ENCODE data around the gene S100A2.

S100A2 gene

GRCh38 chr1:153568367-153569099 is 2.9 kb upstream of the S100A2 start:
- peak overlapping the region; percentile 38 for H2AK5ac ChIP-seq (ENCODE audit: low read length)
- peak overlapping the region; percentile 38 for H3K4ac ChIP-seq (ENCODE audit: low read depth, low read length)

GRCh38 chr1:153567621-153568366 is 2.1 kb upstream of the S100A2 start:
- Histone ChIP-seq H3K27me3 (ENCODE audit: insufficient read depth, low read length, poor library complexity) (no peaks in the 10 kb centered on the region), H2BK15ac (replicated peaks; ENCODE audit: low read depth) (no peak overlapping the region), H4K8ac (ENCODE audit: low read depth, low read length) (no peak overlapping the region), H3K4me2 (ENCODE audit: low read length) (no peak overlapping the region), H3K4ac (ENCODE audit: low read depth, low read length) (peak overlapping the region; percentile 38), H3K36me3 (ENCODE audit: control insufficient read depth, insufficient read depth, low read length) (no peaks in the 10 kb centered on the region), H2BK120ac (ENCODE audit: low read depth, low read length) (no peak overlapping the region), H3K79me2 (ENCODE audit: control insufficient read depth, insufficient read depth, low read length) (no peaks in the 10 kb centered on the region), H3K4me3 (ENCODE audit: low read length) (no peak overlapping the region), H3K9ac (ENCODE audit: low read length) (peak overlapping the region; percentile 54), H3K56ac (ENCODE audit: low read length) (peak overlapping the region; percentile 85), H3K27ac (ENCODE audit: low read depth, low read length) (peak overlapping the region; percentile 26), H3K23ac (ENCODE audit: low read length) (no peak overlapping the region), H2BK5ac (ENCODE audit: low read length) (peak overlapping the region; percentile 74), H2AK5ac (ENCODE audit: low read length) (peak overlapping the region; percentile 81), H3K79me1 (ENCODE audit: low read length) (no peaks in the 10 kb centered on the region), H3K18ac (ENCODE audit: low read length) (peak overlapping the region; percentile 8), H4K5ac (ENCODE audit: low read length) (no peak overlapping the region), H3K4me1 (ENCODE audit: control insufficient read depth, low read depth, low read length) (peaks cover 10% of the 10 kb centered on the region)
- DNase-seq: peak; percentile 70
- no CpG with 5 or more reads among the region's 22 CpGs for WGBS (ENCODE audit: extremely low coverage, insufficient coverage, low lambda C conversion rate)

More at GRCh38 chr1:153568367-153569099, 2.9 kb upstream of the S100A2 start:
- H3K4me3 ChIP-seq (ENCODE audit: low read length): no peak overlapping the region
- H3K79me2 ChIP-seq (ENCODE audit: control insufficient read depth, insufficient read depth, low read length): no peaks in the 10 kb centered on the region
- peak overlapping the region; percentile 31 for H2BK5ac ChIP-seq (ENCODE audit: low read length)
- H4K5ac ChIP-seq (ENCODE audit: low read length): peak overlapping the region; percentile 90
- no peak overlapping the region for H2BK15ac ChIP-seq (replicated peaks; ENCODE audit: low read depth)
- H3K9ac ChIP-seq (ENCODE audit: low read length): peak overlapping the region; percentile 58
- peak overlapping the region; percentile 41 for H3K4me2 ChIP-seq (ENCODE audit: low read length)
- no peak overlapping the region for H4K8ac ChIP-seq (ENCODE audit: low read depth, low read length)
- peak overlapping the region; percentile 85 for H3K56ac ChIP-seq (ENCODE audit: low read length)
- H3K4me1 ChIP-seq (ENCODE audit: control insufficient read depth, low read depth, low read length): peaks cover 10% of the 10 kb centered on the region
- H2BK120ac ChIP-seq (ENCODE audit: low read depth, low read length): no peak overlapping the region
- no peak overlapping the region for H3K23ac ChIP-seq (ENCODE audit: low read length)
- H3K79me1 ChIP-seq (ENCODE audit: low read length): no peaks in the 10 kb centered on the region
- H3K27ac ChIP-seq (ENCODE audit: low read depth, low read length): peak overlapping the region; percentile 26
- H3K18ac ChIP-seq (ENCODE audit: low read length): peak overlapping the region; percentile 8
- peak; percentile 96 for DNase-seq
- H3K36me3 ChIP-seq (ENCODE audit: control insufficient read depth, insufficient read depth, low read length): no peaks in the 10 kb centered on the region
- no peaks in the 10 kb centered on the region for H3K27me3 ChIP-seq (ENCODE audit: insufficient read depth, low read length, poor library complexity)
- WGBS (ENCODE audit: extremely low coverage, insufficient coverage, low lambda C conversion rate): no CpG with 5 or more reads among the region's 25 CpGs

GRCh38 chr1:153566414-153567371 is 1.0 kb upstream of the S100A2 start:
- Histone ChIP-seq H3K4ac (ENCODE audit: low read depth, low read length) (peak overlapping the region; percentile 83), H3K18ac (ENCODE audit: low read length) (peak overlapping the region; percentile 15), H2BK15ac (replicated peaks; ENCODE audit: low read depth) (no peak overlapping the region), H2BK5ac (ENCODE audit: low read length) (peak overlapping the region; percentile 92), H3K79me1 (ENCODE audit: low read length) (no peaks in the 10 kb centered on the region), H4K5ac (ENCODE audit: low read length) (no peak overlapping the region), H3K27ac (ENCODE audit: low read depth, low read length) (peak overlapping the region; percentile 60), H3K27me3 (ENCODE audit: insufficient read depth, low read length, poor library complexity) (no peaks in the 10 kb centered on the region), H3K56ac (ENCODE audit: low read length) (peak overlapping the region; percentile 84), H3K4me2 (ENCODE audit: low read length) (no peak overlapping the region), H3K36me3 (ENCODE audit: control insufficient read depth, insufficient read depth, low read length) (no peaks in the 10 kb centered on the region), H3K9ac (ENCODE audit: low read length) (peak overlapping the region; percentile 50), H4K8ac (ENCODE audit: low read depth, low read length) (no peak overlapping the region), H3K79me2 (ENCODE audit: control insufficient read depth, insufficient read depth, low read length) (no peaks in the 10 kb centered on the region), H3K23ac (ENCODE audit: low read length) (no peak overlapping the region), H2AK5ac (ENCODE audit: low read length) (peak overlapping the region; percentile 80), H3K4me3 (ENCODE audit: low read length) (no peak overlapping the region), H3K4me1 (ENCODE audit: control insufficient read depth, low read depth, low read length) (peaks cover 10% of the 10 kb centered on the region), H2BK120ac (ENCODE audit: low read depth, low read length) (no peak overlapping the region)
- no CpG with 5 or more reads among the region's 16 CpGs for WGBS (ENCODE audit: extremely low coverage, insufficient coverage, low lambda C conversion rate)
- DNase-seq: peak; percentile 99

- Histone ChIP-seq H4K5ac (ENCODE audit: low read length) (no peak overlapping the region), H3K9ac (ENCODE audit: low read length) (no peak overlapping the region), H3K27ac (ENCODE audit: low read depth, low read length) (no peak overlapping the region), H3K4ac (ENCODE audit: low read depth, low read length) (no peak overlapping the region), H2BK15ac (replicated peaks; ENCODE audit: low read depth) (no peak overlapping the region), H2BK120ac (ENCODE audit: low read depth, low read length) (no peak overlapping the region), H2BK5ac (ENCODE audit: low read length) (no peak overlapping the region), H2AK5ac (ENCODE audit: low read length) (no peak overlapping the region), H3K4me1 (ENCODE audit: control insufficient read depth, low read depth, low read length) (peaks cover 10% of the 10 kb centered on the region), H3K79me2 (ENCODE audit: control insufficient read depth, insufficient read depth, low read length) (no peaks in the 10 kb centered on the region), H3K56ac (ENCODE audit: low read length) (peak overlapping the region; percentile 34), H3K27me3 (ENCODE audit: insufficient read depth, low read length, poor library complexity) (no peaks in the 10 kb centered on the region), H3K36me3 (ENCODE audit: control insufficient read depth, insufficient read depth, low read length) (no peaks in the 10 kb centered on the region), H3K79me1 (ENCODE audit: low read length) (no peaks in the 10 kb centered on the region), H3K23ac (ENCODE audit: low read length) (no peak overlapping the region), H4K8ac (ENCODE audit: low read depth, low read length) (no peak overlapping the region), H3K4me2 (ENCODE audit: low read length) (no peak overlapping the region), H3K4me3 (ENCODE audit: low read length) (no peak overlapping the region), H3K18ac (ENCODE audit: low read length) (no peak overlapping the region)
- DNase-seq: no peak
- WGBS (ENCODE audit: extremely low coverage, insufficient coverage, low lambda C conversion rate): no CpG with 5 or more reads among the region's 7 CpGs
Measured at GRCh38 chr1:153563991-153564390, 1.7 kb downstream of the S100A2 start.

GRCh38 chr1:153563483-153563901 is 2.2 kb downstream of the S100A2 start:
- H2BK5ac ChIP-seq (ENCODE audit: low read length): no peak overlapping the region
- no peak overlapping the region for H3K56ac ChIP-seq (ENCODE audit: low read length)
- no peak overlapping the region for H4K5ac ChIP-seq (ENCODE audit: low read length)
- no CpG with 5 or more reads among the region's 6 CpGs for WGBS (ENCODE audit: extremely low coverage, insufficient coverage, low lambda C conversion rate)
- H3K36me3 ChIP-seq (ENCODE audit: control insufficient read depth, insufficient read depth, low read length): no peaks in the 10 kb centered on the region
- H3K79me2 ChIP-seq (ENCODE audit: control insufficient read depth, insufficient read depth, low read length): no peaks in the 10 kb centered on the region
- H3K27ac ChIP-seq (ENCODE audit: low read depth, low read length): no peak overlapping the region
- no peak overlapping the region for H2BK15ac ChIP-seq (replicated peaks; ENCODE audit: low read depth)
- DNase-seq: no peak
- H4K8ac ChIP-seq (ENCODE audit: low read depth, low read length): no peak overlapping the region
- no peak overlapping the region for H3K4me2 ChIP-seq (ENCODE audit: low read length)
- no peaks in the 10 kb centered on the region for H3K27me3 ChIP-seq (ENCODE audit: insufficient read depth, low read length, poor library complexity)
- no peak overlapping the region for H2AK5ac ChIP-seq (ENCODE audit: low read length)
- no peak overlapping the region for H3K4ac ChIP-seq (ENCODE audit: low read depth, low read length)
- H3K79me1 ChIP-seq (ENCODE audit: low read length): no peaks in the 10 kb centered on the region
- H3K4me1 ChIP-seq (ENCODE audit: control insufficient read depth, low read depth, low read length): peaks cover 10% of the 10 kb centered on the region
- no peak overlapping the region for H3K9ac ChIP-seq (ENCODE audit: low read length)
- no peak overlapping the region for H3K4me3 ChIP-seq (ENCODE audit: low read length)
- no peak overlapping the region for H2BK120ac ChIP-seq (ENCODE audit: low read depth, low read length)
- H3K18ac ChIP-seq (ENCODE audit: low read length): no peak overlapping the region
- no peak overlapping the region for H3K23ac ChIP-seq (ENCODE audit: low read length)
